ENCODE data around the gene MICA. TPM values are rescaled to one million over a fixed set of nuclear protein-coding genes. Genes with fewer than 3 reads are reported as not detected.

The MICA gene
- polyA plus RNA-seq, 1 of the 3 experiments (the other 2 are of a cell fraction), result 28.8 TPM

DNA sequence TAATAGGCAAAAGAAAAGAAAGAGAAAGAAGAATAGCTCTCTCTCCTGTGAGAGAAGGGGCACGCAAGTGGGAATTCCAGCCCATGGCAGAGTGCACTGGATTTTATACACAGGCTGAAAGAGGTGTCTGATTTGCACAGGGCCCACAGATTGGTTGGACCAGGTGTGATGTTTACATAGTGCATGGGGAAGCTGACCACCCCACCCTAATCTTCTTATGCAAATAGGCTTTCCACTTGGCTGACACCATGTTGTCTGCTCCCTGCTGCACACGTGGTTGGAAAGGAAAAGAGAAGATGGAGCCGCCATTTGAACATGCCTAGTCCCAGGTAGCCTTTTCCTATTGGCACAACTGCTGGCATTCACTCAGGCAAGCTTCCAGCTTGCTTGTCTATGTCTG, 20.2 kb downstream of the MICA start:
- H3K9me3 ChIP-seq, result no peaks in the 10 kb centered on the region
- TF ChIP-seq TCF12 (IDR thresholded peaks at IDR 0.05), result no peak
- TF ChIP-seq, protein P1, sequence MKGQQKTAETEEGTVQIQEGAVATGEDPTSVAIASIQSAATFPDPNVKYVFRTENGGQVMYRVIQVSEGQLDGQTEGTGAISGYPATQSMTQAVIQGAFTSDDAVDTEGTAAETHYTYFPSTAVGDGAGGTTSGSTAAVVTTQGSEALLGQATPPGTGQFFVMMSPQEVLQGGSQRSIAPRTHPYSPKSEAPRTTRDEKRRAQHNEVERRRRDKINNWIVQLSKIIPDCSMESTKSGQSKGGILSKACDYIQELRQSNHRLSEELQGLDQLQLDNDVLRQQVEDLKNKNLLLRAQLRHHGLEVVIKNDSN (IDR thresholded peaks at IDR 0.05; ENCODE audit: borderline replicate concordance, low read depth), result no peak
- TF ChIP-seq MEF2A (IDR thresholded peaks at IDR 0.05; ENCODE audit: borderline replicate concordance, low read depth), result no peak
- no peak for TF ChIP-seq GABPA (IDR thresholded peaks at IDR 0.05; ENCODE audit: low read depth)
- TF ChIP-seq NRF1 (IDR thresholded peaks at IDR 0.05; ENCODE audit: low read depth, low read length), result no peak
- TF ChIP-seq RXRA (IDR thresholded peaks at IDR 0.05; ENCODE audit: borderline replicate concordance, low read depth), result no peak
- TF ChIP-seq JUND (IDR thresholded peaks at IDR 0.05), result no peak
- TF ChIP-seq RAD21 (IDR thresholded peaks at IDR 0.05; ENCODE audit: low read length), result no peak
- TF ChIP-seq, protein P2, sequence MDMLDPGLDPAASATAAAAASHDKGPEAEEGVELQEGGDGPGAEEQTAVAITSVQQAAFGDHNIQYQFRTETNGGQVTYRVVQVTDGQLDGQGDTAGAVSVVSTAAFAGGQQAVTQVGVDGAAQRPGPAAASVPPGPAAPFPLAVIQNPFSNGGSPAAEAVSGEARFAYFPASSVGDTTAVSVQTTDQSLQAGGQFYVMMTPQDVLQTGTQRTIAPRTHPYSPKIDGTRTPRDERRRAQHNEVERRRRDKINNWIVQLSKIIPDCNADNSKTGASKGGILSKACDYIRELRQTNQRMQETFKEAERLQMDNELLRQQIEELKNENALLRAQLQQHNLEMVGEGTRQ (IDR thresholded peaks at IDR 0.05; ENCODE audit: borderline replicate concordance, low read depth, low read length), result no peak
- no peak for TF ChIP-seq SIN3A (IDR thresholded peaks at IDR 0.05; ENCODE audit: borderline replicate concordance, low read depth, low read length)
- TF ChIP-seq FOXJ3 (CRISPR knock-in tag; IDR thresholded peaks at IDR 0.05), result no peak
- no peaks in the 10 kb centered on the region for H3K79me2 ChIP-seq (ENCODE audit: insufficient read depth)
- WGBS (ENCODE audit: low lambda C conversion rate), result 3% methylated on average over 3 of the region's 3 CpGs
- H3K27ac ChIP-seq (ENCODE audit: low read depth in 2 of 2, low read length in 1 of 2), result no peak overlapping the region
- POLR2A ChIA-PET, result no interaction called here
- H3K4me3 ChIP-seq (ENCODE audit: low read depth in 2 of 2, low read length in 1 of 2), result no peak overlapping the region
- H2AFZ ChIP-seq (ENCODE audit: low read depth), result no peak overlapping the region
- no peaks in the 10 kb centered on the region for H4K20me1 ChIP-seq (ENCODE audit: insufficient read depth)
- no peak overlapping the region for H3K9ac ChIP-seq
- no peaks in the 10 kb centered on the region for H3K4me1 ChIP-seq (ENCODE audit: control insufficient read depth in 1 of 2, insufficient read depth in 2 of 2, low read depth in 1 of 2, low read length in 1 of 2)
- no peaks in the 10 kb centered on the region for H3K36me3 ChIP-seq (replicated peaks in 1 of 2; ENCODE audit: control insufficient read depth in 1 of 2, insufficient read depth in 2 of 2, low read length in 1 of 2)
- H3K4me2 ChIP-seq, result no peak overlapping the region
- H3K27me3 ChIP-seq (ENCODE audit: insufficient read depth), result peaks cover 21% of the 10 kb centered on the region; the same call in 1 of the 2 replicates
- CTCF ChIA-PET, result interaction anchor here (0.6 to 1.0 kb wide), 2 partner anchors 57 to 144 kb away, joined by 3 to 4 read pairs; no protein-coding TSS in a partner anchor
- no peaks in the 10 kb centered on the region for H3K9me2 ChIP-seq
- no peak for DNase-seq
- peaks cover 3% of the 10 kb centered on the region for H3F3A ChIP-seq (replicated peaks; ENCODE audit: insufficient read depth)

DNA sequence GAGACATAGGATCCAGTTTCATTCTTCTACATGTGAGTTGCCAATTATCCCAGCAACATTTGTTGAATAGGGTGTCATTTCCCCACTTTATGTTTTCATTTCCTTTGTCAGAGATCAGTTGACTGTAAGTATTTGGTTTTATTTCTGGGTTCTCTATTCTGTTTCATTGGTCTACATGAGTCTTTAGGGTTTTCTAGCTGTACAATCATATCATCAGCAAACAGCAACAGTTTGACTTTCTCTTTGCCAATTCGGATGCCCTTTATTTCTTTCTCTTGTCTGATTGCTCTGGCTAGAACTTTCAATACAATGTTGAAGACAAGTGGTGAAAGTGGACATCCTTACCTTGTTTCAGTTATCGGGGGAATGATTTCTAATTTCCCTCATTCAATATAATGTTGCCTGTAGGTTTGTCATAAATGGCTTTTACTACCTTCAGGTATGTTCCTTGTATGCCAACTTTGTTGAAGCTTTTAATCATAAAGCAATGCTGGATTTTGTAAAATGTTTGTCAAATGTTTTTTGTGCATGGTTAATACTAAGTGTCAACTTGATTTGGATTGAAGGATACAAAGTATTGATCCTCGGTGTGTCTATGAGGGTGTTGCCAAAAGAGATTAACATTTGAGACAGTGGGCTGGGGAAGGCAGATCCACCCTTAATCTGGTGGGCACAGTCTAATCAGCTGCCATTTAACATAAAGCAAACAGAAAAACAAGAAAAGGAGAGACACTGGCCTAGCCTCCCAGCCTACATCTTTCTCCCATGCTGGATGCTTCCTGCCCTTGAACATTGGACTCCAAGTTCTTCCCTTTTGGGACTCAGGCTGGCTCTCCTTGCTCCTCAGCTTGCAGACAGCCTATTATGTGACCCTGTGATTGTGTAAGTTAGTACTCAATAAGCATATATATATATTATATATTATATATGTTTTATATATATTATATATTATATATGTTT, 23.3 kb downstream of the MICA start:
- H2AFZ ChIP-seq (ENCODE audit: low read depth), result no peak overlapping the region
- no peaks in the 10 kb centered on the region for H3K79me2 ChIP-seq (ENCODE audit: insufficient read depth)
- no peak overlapping the region for H3K4me3 ChIP-seq (ENCODE audit: low read depth in 2 of 2, low read length in 1 of 2)
- peaks cover 14% of the 10 kb centered on the region; the same call in 1 of the 2 replicates for H3K27me3 ChIP-seq (ENCODE audit: insufficient read depth)
- H3K9ac ChIP-seq, result no peak overlapping the region
- no peaks in the 10 kb centered on the region for H3K36me3 ChIP-seq (replicated peaks in 1 of 2; ENCODE audit: control insufficient read depth in 1 of 2, insufficient read depth in 2 of 2, low read length in 1 of 2)
- ChIA-PET CTCF (no interaction called here), POLR2A (no interaction called here)
- no peaks in the 10 kb centered on the region for H4K20me1 ChIP-seq (ENCODE audit: insufficient read depth)
- no peaks in the 10 kb centered on the region for H3F3A ChIP-seq (replicated peaks; ENCODE audit: insufficient read depth)
- H3K4me2 ChIP-seq, result no peak overlapping the region
- H3K4me1 ChIP-seq (ENCODE audit: control insufficient read depth in 1 of 2, insufficient read depth in 2 of 2, low read depth in 1 of 2, low read length in 1 of 2), result no peaks in the 10 kb centered on the region
- TF ChIP-seq RXRA (IDR thresholded peaks at IDR 0.05; ENCODE audit: borderline replicate concordance, low read depth) (no peak), FOXM1 (IDR thresholded peaks at IDR 0.05; ENCODE audit: low read depth) (no peak), EZH2phosphoT487 (IDR thresholded peaks at IDR 0.05; ENCODE audit: borderline replicate concordance, low read depth) (no peak), SMC3 (IDR thresholded peaks at IDR 0.05; ENCODE audit: low read depth, low read length) (no peak), NFIC (IDR thresholded peaks at IDR 0.05; ENCODE audit: borderline replicate concordance) (no peak), NRF1 (IDR thresholded peaks at IDR 0.05; ENCODE audit: low read depth, low read length) (no peak), GATA2 (CRISPR knock-in tag; IDR thresholded peaks at IDR 0.05) (no peak), GABPA (IDR thresholded peaks at IDR 0.05; ENCODE audit: low read depth) (no peak), YY1 (IDR thresholded peaks at IDR 0.05; ENCODE audit: low read depth) (no peak), MXI1 (IDR thresholded peaks at IDR 0.05; ENCODE audit: low read depth, low read length) (no peak), RAD21 (IDR thresholded peaks at IDR 0.05; ENCODE audit: low read length) (no peak), TAF1 (IDR thresholded peaks at IDR 0.05; ENCODE audit: borderline replicate concordance, low read depth, low read length) (no peak), TCF12 (IDR thresholded peaks at IDR 0.05) (no peak), RCOR1 (IDR thresholded peaks at IDR 0.05; ENCODE audit: low read length) (no peak), MEF2A (IDR thresholded peaks at IDR 0.05; ENCODE audit: borderline replicate concordance, low read depth) (no peak)
- TF ChIP-seq, protein P3, sequence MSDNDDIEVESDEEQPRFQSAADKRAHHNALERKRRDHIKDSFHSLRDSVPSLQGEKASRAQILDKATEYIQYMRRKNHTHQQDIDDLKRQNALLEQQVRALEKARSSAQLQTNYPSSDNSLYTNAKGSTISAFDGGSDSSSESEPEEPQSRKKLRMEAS (IDR thresholded peaks at IDR 0.05; ENCODE audit: low read depth), result no peak
- H3K9me2 ChIP-seq, result no peaks in the 10 kb centered on the region
- no peaks in the 10 kb centered on the region for H3K9me3 ChIP-seq
- WGBS (ENCODE audit: low lambda C conversion rate), result 22% methylated on average over 3 of the region's 3 CpGs
- DNase-seq, result no peak
- H3K27ac ChIP-seq (ENCODE audit: low read depth in 2 of 2, low read length in 1 of 2), result no peak overlapping the region
